GM12878 (cell line): ENCODE data around the gene TP53I11. TPM values are rescaled to one million over a fixed set of nuclear protein-coding genes. Genes with fewer than 3 reads are reported as not detected.

Experiments
- ATAC-seq: fragments of 200-7000 bp; cut with Tn5 transposase; 3 replicates; pipeline ENCODE4 v1.9.1; 2020; ENCODE audit warnings: mild to moderate bottlenecking, moderate library complexity
- BruUV-seq: library from RNA; stranded (reverse); fragments of 400-500 nt; replicated peaks from 2 replicates; lab custom pipeline; 2021; lab: Mats Ljungman, UMichigan
- CTCF ChIA-PET: fragments of 300-600 bp; sonication (Branson Sonifier 250); formaldehyde crosslinking; extraction: SDS; loops from one replicate; lab custom pipeline; 2021; ENCODE audit warnings: inconsistent platforms; lab: Yijun Ruan, JAX
- POLR2A ChIA-PET: fragments of 350-600 bp; formaldehyde crosslinking; extraction: SDS; loops from one replicate; lab custom pipeline; 2021; ENCODE audit warnings: inconsistent platforms; lab: Charles Lee
- RAD21 ChIA-PET: fragments of 300-600 bp; sonication (Branson Sonifier 250); formaldehyde crosslinking; loops from one replicate; lab custom pipeline; 2023; ENCODE audit warnings: antibody characterized with exemption; ENCODE audit not compliant: unreplicated experiment; lab: Charles Lee
- SMC1A ChIA-PET: fragments of 300-600 bp; sonication (Branson Sonifier 250); formaldehyde crosslinking; loops from one replicate; lab custom pipeline; 2023; ENCODE audit not compliant: unreplicated experiment, uncharacterized antibody; lab: Charles Lee
- DNase-seq: peaks from one replicate; pipeline ENCODE4 v3.0.0-alpha.2; 2011; ENCODE audit warnings: low read depth, low spot score
- FAIRE-seq: peaks from 3 replicates; lab custom pipeline; 2011; peaks lifted over from hg19 to GRCh38; lab: Jason Lieb, UNC
- H2AFZ ChIP-seq: 2 replicates; pipeline ENCODE4 v1.6.0; 2011; ENCODE audit warnings: low read depth, low read length, control low read depth; ENCODE audit not compliant: control insufficient read depth
- H3K27ac ChIP-seq: 2 replicates; pipeline ENCODE4 v1.5.1; 2011; ENCODE audit warnings: control low read depth; ENCODE audit not compliant: control insufficient read depth, insufficient read depth
- H3K27me3 ChIP-seq, 2 experiments: replicated peaks in 1 of 2; 2 replicates each; pipeline versions ENCODE4 v1.6.0 to v1.6.1; 2011; ENCODE audit warnings: low read length in 1 of 2; ENCODE audit not compliant: control insufficient read depth in 2 of 2, insufficient read depth in 2 of 2
- H3K36me3 ChIP-seq, 2 experiments: 2 replicates each; pipeline ENCODE4 v1.5.1; 2011; ENCODE audit warnings: low read length in 1 of 2; ENCODE audit not compliant: control insufficient read depth in 2 of 2, insufficient read depth in 2 of 2
- H3K4me1 ChIP-seq: 2 replicates; pipeline ENCODE4 v1.6.1; 2011; ENCODE audit warnings: mild to moderate bottlenecking, low read length, moderate library complexity, mixed read lengths; ENCODE audit not compliant: control insufficient read depth, insufficient read depth
- H3K4me2 ChIP-seq: 2 replicates; pipeline ENCODE4 v1.6.0; 2011; ENCODE audit warnings: control low read depth; ENCODE audit not compliant: control insufficient read depth, insufficient read depth
- H3K4me3 ChIP-seq: fragments of 200-600 bp; sonication (generic); 2 replicates; pipeline ENCODE4 v1.5.1; 2016
- H3K79me2 ChIP-seq: 2 replicates; pipeline ENCODE4 v1.6.0; 2011; ENCODE audit warnings: low read length; ENCODE audit not compliant: control insufficient read depth, insufficient read depth
- H3K9ac ChIP-seq: 2 replicates; pipeline ENCODE4 v1.8.0; 2011; ENCODE audit warnings: low read length, control low read depth, mixed read lengths; ENCODE audit not compliant: control insufficient read depth, insufficient read depth
- H3K9me3 ChIP-seq: replicated peaks from 3 replicates; pipeline ENCODE4 v1.5.1; 2011; ENCODE audit warnings: mild to moderate bottlenecking, low read length; ENCODE audit not compliant: control insufficient read depth, insufficient read depth
- H4K20me1 ChIP-seq: 2 replicates; pipeline ENCODE4 v1.6.0; 2011; ENCODE audit not compliant: control insufficient read depth, insufficient read depth
- CTCF ChIP-seq, 3 experiments: IDR thresholded peaks in 2 of 3; conservative IDR thresholded peaks in 1 of 3; 2 replicates each; pipeline ENCODE4 v1.5.1; 2011; ENCODE audit warnings: low read depth in 3 of 3, low read length in 3 of 3, mild to moderate bottlenecking in 3 of 3, control low read depth in 2 of 3, moderate library complexity in 2 of 3, inconsistent platforms in 1 of 3, mixed read lengths in 1 of 3; ENCODE audit not compliant: control insufficient read depth in 2 of 3, insufficient read depth in 1 of 3; ENCODE audit errors: extremely low read depth in 1 of 3
- DPF2 ChIP-seq: fragments of 450-650 bp; IDR thresholded peaks from 2 replicates; pipeline ENCODE4 v1.6.1; 2017; ENCODE audit warnings: mild to moderate bottlenecking
- ELK1 ChIP-seq: IDR thresholded peaks from 2 replicates; pipeline ENCODE4 v1.6.1; 2012; ENCODE audit warnings: low read depth, low read length, improper control_type of control experiment
- EP300 ChIP-seq, 2 experiments: fragments of 150-350 bp in 1 of 2; IDR thresholded peaks; 2 replicates each; pipeline ENCODE4 v1.6.1; 2011 to 2012; ENCODE audit warnings: low read depth in 2 of 2, low read length in 2 of 2, borderline replicate concordance in 1 of 2, improper control_type of control experiment in 1 of 2, inconsistent platforms in 1 of 2; ENCODE audit not compliant: control insufficient read depth in 1 of 2
- HDAC2 ChIP-seq: fragments of 200-600 bp; sonication (generic); IDR thresholded peaks from 2 replicates; pipeline ENCODE4 v1.6.1; 2017
- MXI1 ChIP-seq: fragments of 150-350 bp; IDR thresholded peaks from 2 replicates; pipeline ENCODE4 v1.6.1; 2011; ENCODE audit warnings: low read depth, mild to moderate bottlenecking, inconsistent platforms, low read length, improper control_type of control experiment
- PBX3 ChIP-seq: IDR thresholded peaks from 2 replicates; pipeline ENCODE4 v1.6.1; 2011; ENCODE audit warnings: mild to moderate bottlenecking, low read depth, low read length, moderate library complexity; ENCODE audit not compliant: insufficient replicate concordance
- SKIL ChIP-seq: fragments of 450-650 bp; IDR thresholded peaks from 2 replicates; pipeline ENCODE4 v1.6.1; 2017; ENCODE audit warnings: mild to moderate bottlenecking, low read depth, inconsistent platforms; ENCODE audit not compliant: poor library complexity, severe bottlenecking
- SUPT20H ChIP-seq: IDR thresholded peaks from 2 replicates; pipeline ENCODE4 v1.6.1; 2011; ENCODE audit warnings: low read depth, mild to moderate bottlenecking, low read length, moderate library complexity, borderline replicate concordance; ENCODE audit not compliant: control insufficient read depth
- SUZ12 ChIP-seq: fragments of 200-600 bp; sonication (generic); IDR thresholded peaks from one replicate; pipeline ENCODE4 v1.6.1; 2018; ENCODE audit warnings: antibody characterized with exemption, mild to moderate bottlenecking; ENCODE audit not compliant: unreplicated experiment
- ZNF217 ChIP-seq: fragments of 450-650 bp; IDR thresholded peaks from 2 replicates; pipeline ENCODE4 v1.6.1; 2017; ENCODE audit warnings: antibody characterized with exemption, mild to moderate bottlenecking
- WGBS: methylation state at CpG from one replicate; pipeline ENCODE4 v1.1.6; 2016; ENCODE audit warnings: low lambda C conversion rate; ENCODE audit not compliant: insufficient replicate concordance, insufficient coverage; ENCODE audit errors: missing lambda C conversion rate; 5-methylcytosine and 5-hydroxymethylcytosine counted together
- in situ Hi-C: fragments of 300-500 bp; cut with MboI; formaldehyde crosslinking; loops from 9 replicates; pipeline ENCODE4 v1.14.3; 2018; ENCODE audit warnings: mixed read lengths
- intact Hi-C: fragments of 100-400 bp; cut with micrococcal nuclease; formaldehyde crosslinking; loops from one replicate; pipeline ENCODE4 v1.14.2; 2022; ENCODE audit not compliant: unreplicated experiment
- polyA plus RNA-seq, 11 experiments: library from polyadenylated mRNA; depleted of rRNA in 4 of 11; unstranded in 6 of 11; stranded (reverse) in 5 of 11; fragments of >200 nt; fragmentation: Nextera tagmentation in 4 of 11; fragmentation: Illumina TruSeq in 1 of 11; extraction: Ambion mirVana in 4 of 11; extraction: Trizol in 1 of 11; gene quantifications; 1 replicate in 1 of 11; 2 replicates in 10 of 11; pipeline versions ENCODE4 v1.2.1 to v1.2.3, GENCODE V29; 2011 to 2016; ENCODE audit warnings: inconsistent platforms in 2 of 11, missing spikeins in 2 of 11, low read depth in 1 of 11
- total RNA-seq, 4 experiments: library from RNA; depleted of rRNA in 3 of 4; stranded (reverse); fragments of >200 nt in 3 of 4; fragmentation: Illumina TruSeq in 1 of 4; extraction: Trizol in 1 of 4; gene quantifications; 2 replicates each; pipeline versions ENCODE4 v1.2.1 to v1.2.3, GENCODE V29; 2013 to 2021

TP53I11 gene
- total and polyA plus RNA-seq, 10 of the 15 experiments (the other 5 are each of a cell fraction or from before 2014, with no cell fraction given), result 0.03 to 0.28 (median 0.17) TPM; not detected in 3

- no peak for TF ChIP-seq ZNF217
- no peak for TF ChIP-seq HDAC2
Observed at GRCh38 chr11:44950031-44950624, 555 bp downstream of the TP53I11 start (continued).

GRCh38 chr11:44949160-44950030 lies 1.3 kb downstream of the TP53I11 start:
- H3K27me3 ChIP-seq, result peaks cover 0 to 6% of the 10 kb centered on the region in 2 experiments; a peak in 3 of 4 replicates
- ATAC-seq, result 0 out of 3 replicates have a peak, but pooled peaks have one; percentile 19
- ChIA-PET CTCF (interaction anchor here (1.7 kb wide), 1 partner anchor 17 kb away, joined by 4 read pairs; no protein-coding TSS in a partner anchor), SMC1A (no interaction called here), RAD21 (no interaction called here), POLR2A (no interaction called here)
- in situ Hi-C loops, result loop anchor here (25.0 kb wide), 1 partner anchor 388 kb away; no protein-coding TSS in a partner anchor
- H3K9me3 ChIP-seq, result peaks cover 2% of the 10 kb centered on the region; the same call in 1 of the 3 replicates
- TF ChIP-seq SUZ12 (no peak), PBX3 (no peak), MXI1 (no peak), SUPT20H (no peak), ELK1 (no peak), EP300 (IDR thresholded peaks at IDR 0.05; ENCODE audit: borderline replicate concordance in 1 of 2, control insufficient read depth in 1 of 2, low read depth in 2 of 2, low read length in 2 of 2) (no peak), DPF2 (no peak), SKIL (no peak), CTCF (IDR thresholded peaks at IDR 0.05 in 2 of 3, conservative IDR thresholded peaks at IDR 0.05 in 1 of 3; ENCODE audit: control insufficient read depth in 2 of 3, extremely low read depth in 1 of 3, insufficient read depth in 1 of 3, low read depth in 3 of 3, low read length in 3 of 3) (peak in 1 of 3 experiments; percentile 38; a peak in 2 of 6 replicates)
- 5% methylated on average over 30 of the region's 57 CpGs for WGBS
- no peaks in the 10 kb centered on the region; the same call in 1 of the 2 replicates for H4K20me1 ChIP-seq
- no peaks in the 10 kb centered on the region for H3K79me2 ChIP-seq
- no TSS peak for BruUV-seq
- FAIRE-seq, result no peak
- H3K36me3 ChIP-seq, result no peaks in the 10 kb centered on the region
- peak overlapping the region; percentile 53; the same call in 1 of the 2 replicates for H3K4me2 ChIP-seq
- H2AFZ ChIP-seq, result no peak overlapping the region
- no peak overlapping the region for H3K27ac ChIP-seq
- DNase-seq, result no peak
- intact Hi-C loops, result no loop called here
- H3K9ac ChIP-seq, result no peak overlapping the region
- H3K4me3 ChIP-seq, result peak overlapping the region; percentile 36; the same call in 1 of the 2 replicates
- no peaks in the 10 kb centered on the region for H3K4me1 ChIP-seq
